Mucosa of rectum (tissue), 2 donors: ENCODE data around the gene ALOX5AP.
A peak's percentile ranks its signal among the peaks of the same experiment; 100 is the strongest.

Source experiments
- H3K27ac ChIP-seq, 2 donors: one replicate each; pipeline ENCODE4 v1.7.0; 2013; ENCODE audit warnings: inconsistent platforms in 2 of 2, low read depth in 2 of 2, low read length in 2 of 2
- H3K27me3 ChIP-seq, 2 donors: one replicate each; pipeline ENCODE4 v1.7.0; 2013; ENCODE audit warnings: low read length in 2 of 2; ENCODE audit not compliant: control insufficient read depth in 2 of 2, insufficient read depth in 2 of 2
- H3K36me3 ChIP-seq, 2 donors: one replicate each; pipeline ENCODE4 v1.7.0; 2013; ENCODE audit warnings: low read length in 2 of 2; ENCODE audit not compliant: control insufficient read depth in 2 of 2, insufficient read depth in 2 of 2
- H3K4me1 ChIP-seq, 2 donors: one replicate each; pipeline ENCODE4 v1.7.0; 2013; ENCODE audit warnings: low read length in 2 of 2, mild to moderate bottlenecking in 1 of 2; ENCODE audit not compliant: control insufficient read depth in 2 of 2, insufficient read depth in 2 of 2
- H3K4me3 ChIP-seq, 2 donors: one replicate each; pipeline ENCODE4 v1.7.0; 2013; ENCODE audit warnings: low read length in 2 of 2
- H3K9ac ChIP-seq, 2 donors: one replicate each; pipeline ENCODE4 v1.7.0; 2013; ENCODE audit warnings: low read length in 2 of 2, low read depth in 1 of 2, mild to moderate bottlenecking in 1 of 2
- H3K9me3 ChIP-seq, 2 donors: one replicate each; pipeline ENCODE4 v1.7.0; 2013; ENCODE audit warnings: low read length in 2 of 2; ENCODE audit not compliant: control insufficient read depth in 2 of 2
- donor health status: healthy.
- donor health status: Normal muscosa, but diverticular disease.

The ALOX5AP gene

GRCh38 chr13:30796132-30796572 is 60.8 kb downstream of the ALOX5AP start:
- Histone ChIP-seq H3K9me3 (no peaks in the 10 kb centered on the region), H3K9ac (no peak overlapping the region), H3K27ac (no peak overlapping the region), H3K4me1 (peaks cover 9 to 15% of the 10 kb centered on the region in 2 donors), H3K36me3 (no peaks in the 10 kb centered on the region), H3K27me3 (no peaks in the 10 kb centered on the region), H3K4me3 (peak overlapping the region in 1 of 2 donors; percentile 10)

GRCh38 chr13:30796631-30797601 is 61.6 kb downstream of the ALOX5AP start:
- H3K9ac ChIP-seq = no peak overlapping the region
- no peaks in the 10 kb centered on the region for H3K36me3 ChIP-seq
- no peaks in the 10 kb centered on the region for H3K9me3 ChIP-seq
- peaks cover 9 to 15% of the 10 kb centered on the region in 2 donors for H3K4me1 ChIP-seq
- H3K4me3 ChIP-seq = peak overlapping the region; percentile 10 to 36
- no peaks in the 10 kb centered on the region for H3K27me3 ChIP-seq
- no peak overlapping the region for H3K27ac ChIP-seq

- Histone ChIP-seq H3K9me3 (no peaks in the 10 kb centered on the region), H3K27me3 (no peaks in the 10 kb centered on the region), H3K9ac (no peak overlapping the region), H3K36me3 (no peaks in the 10 kb centered on the region), H3K27ac (no peak overlapping the region), H3K4me3 (no peak overlapping the region), H3K4me1 (peaks cover 8 to 12% of the 10 kb centered on the region in 2 donors)
Measured at GRCh38 chr13:30797847-30798535, 62.6 kb downstream of the ALOX5AP start.

GRCh38 chr13:30798776-30799355 is 63.5 kb downstream of the ALOX5AP start:
- Histone ChIP-seq H3K36me3 (no peaks in the 10 kb centered on the region), H3K27me3 (no peaks in the 10 kb centered on the region), H3K9ac (no peak overlapping the region), H3K4me3 (no peak overlapping the region), H3K27ac (peak overlapping the region; percentile 18 to 26), H3K4me1 (peaks cover 10 to 15% of the 10 kb centered on the region in 2 donors), H3K9me3 (no peaks in the 10 kb centered on the region)

- Histone ChIP-seq H3K4me1 (peaks cover 10 to 15% of the 10 kb centered on the region in 2 donors), H3K9me3 (no peaks in the 10 kb centered on the region), H3K9ac (no peak overlapping the region), H3K4me3 (no peak overlapping the region), H3K27ac (peak overlapping the region; percentile 18 to 26), H3K27me3 (no peaks in the 10 kb centered on the region), H3K36me3 (no peaks in the 10 kb centered on the region)
Measured at GRCh38 chr13:30799356-30799824, 64.0 kb downstream of the ALOX5AP start.

GRCh38 chr13:30800107-30800506 is 64.8 kb downstream of the ALOX5AP start:
- Histone ChIP-seq H3K4me1 (peaks cover 10 to 15% of the 10 kb centered on the region in 2 donors), H3K27ac (no peak overlapping the region), H3K27me3 (no peaks in the 10 kb centered on the region), H3K9me3 (no peaks in the 10 kb centered on the region), H3K36me3 (no peaks in the 10 kb centered on the region), H3K4me3 (no peak overlapping the region), H3K9ac (no peak overlapping the region)

GRCh38 chr13:30802501-30802900 is 67.2 kb downstream of the ALOX5AP start:
- Histone ChIP-seq H3K27ac (no peak overlapping the region), H3K9me3 (no peaks in the 10 kb centered on the region), H3K27me3 (no peaks in the 10 kb centered on the region), H3K4me3 (no peak overlapping the region), H3K9ac (peak overlapping the region; percentile 58 to 63), H3K4me1 (peaks cover 6 to 8% of the 10 kb centered on the region in 2 donors), H3K36me3 (no peaks in the 10 kb centered on the region)

- no peaks in the 10 kb centered on the region for H3K9me3 ChIP-seq
- H3K36me3 ChIP-seq = no peaks in the 10 kb centered on the region
- no peaks in the 10 kb centered on the region for H3K27me3 ChIP-seq
- no peak overlapping the region for H3K27ac ChIP-seq
- peaks cover 6 to 8% of the 10 kb centered on the region in 2 donors for H3K4me1 ChIP-seq
- peak overlapping the region; percentile 48 to 70 for H3K4me3 ChIP-seq
- H3K9ac ChIP-seq = peak overlapping the region; percentile 58 to 63
Measured at GRCh38 chr13:30802953-30803478, 67.7 kb downstream of the ALOX5AP start.

GRCh38 chr13:30803749-30804148 is 68.4 kb downstream of the ALOX5AP start:
- H3K36me3 ChIP-seq = no peaks in the 10 kb centered on the region
- H3K4me1 ChIP-seq = peaks cover 6 to 8% of the 10 kb centered on the region in 2 donors
- no peaks in the 10 kb centered on the region for H3K9me3 ChIP-seq
- H3K27ac ChIP-seq = no peak overlapping the region
- H3K4me3 ChIP-seq = no peak overlapping the region
- H3K9ac ChIP-seq = peak overlapping the region in 1 of 2 donors; percentile 63
- H3K27me3 ChIP-seq = no peaks in the 10 kb centered on the region
